ENCODE results near the gene TCEANC. TPM values are rescaled to one million over a fixed set of nuclear protein-coding genes. Genes with fewer than 3 reads are reported as not detected.

Gene TCEANC
- total RNA-seq, 1 experiment from 2014 or later: 3.1 TPM

- Histone ChIP-seq H3K79me1 (ENCODE audit: insufficient read depth, low read depth, low read length, poor library complexity, severe bottlenecking) (no peaks in the 10 kb centered on the region), H3K27ac (ENCODE audit: insufficient read length, low read depth, low read length) (no peak overlapping the region), H4K5ac (ENCODE audit: insufficient read length, low read depth, low read length) (no peak overlapping the region), H3K9ac (ENCODE audit: extremely low read depth, insufficient read length, low read length) (no peak overlapping the region), H2AK5ac (ENCODE audit: insufficient read length, low read length) (no peak overlapping the region), H4K20me1 (ENCODE audit: control insufficient read depth, insufficient read depth, insufficient read length) (no peaks in the 10 kb centered on the region), H2AFZ (ENCODE audit: low read length) (no peak overlapping the region), H3K4me2 (ENCODE audit: insufficient read depth, insufficient read length, low read length) (no peak overlapping the region), H3K18ac (ENCODE audit: insufficient read length, low read depth, low read length) (no peak overlapping the region), H3K27me3 (ENCODE audit: insufficient read depth, low read length) (no peaks in the 10 kb centered on the region), H2BK20ac (ENCODE audit: low read depth, low read length, poor library complexity, severe bottlenecking) (no peak overlapping the region), H3K23ac (ENCODE audit: insufficient read length, low read depth, low read length) (no peak overlapping the region), H3K9me3 (ENCODE audit: control insufficient read depth, low read depth, low read length) (no peaks in the 10 kb centered on the region), H4K8ac (replicated peaks; ENCODE audit: insufficient read length, low read depth, low read length) (no peak overlapping the region), H3T11ph (ENCODE audit: low read length) (no peak overlapping the region), H4K91ac (ENCODE audit: insufficient read length, low read depth, low read length) (no peak overlapping the region), H3K14ac (ENCODE audit: insufficient read depth, low read length) (no peak overlapping the region), H3K4ac (ENCODE audit: low read depth, low read length) (no peak overlapping the region), H3K56ac (ENCODE audit: insufficient read length, low read depth, low read length) (no peak overlapping the region), H3K23me2 (ENCODE audit: insufficient read length, low read depth, low read length, poor library complexity, severe bottlenecking) (no peaks in the 10 kb centered on the region), H2BK120ac (ENCODE audit: low read depth, low read length, poor library complexity, severe bottlenecking) (no peak overlapping the region), H3K4me1 (ENCODE audit: insufficient read depth, low read length) (no peaks in the 10 kb centered on the region), H2BK15ac (ENCODE audit: low read depth, low read length) (no peak overlapping the region), H3K79me2 (ENCODE audit: insufficient read depth, low read length) (no peaks in the 10 kb centered on the region; the same call in 1 of the 2 replicates), H2BK5ac (ENCODE audit: insufficient read length, low read length) (no peak overlapping the region), H2BK12ac (ENCODE audit: insufficient read length, low read depth, low read length) (no peak overlapping the region)
- H3K4me1 Mint-ChIP-seq: 0 out of 4 replicates have a peak, but pooled peaks cover 0 to 4% of the 10 kb centered on the region in 2 experiments
- H3K27ac Mint-ChIP-seq: no peak overlapping the region
- no peak for DNase-seq
- peaks cover under 1% of the 10 kb centered on the region; the same call in 1 of the 2 replicates for H3K27me3 Mint-ChIP-seq (ENCODE audit: low read depth)
- WGBS (ENCODE audit: extremely low coverage, insufficient read length, low lambda C conversion rate): no CpG with 5 or more reads among the region's 5 CpGs
- H3K9me3 Mint-ChIP-seq: peaks cover 25 to 52% of the 10 kb centered on the region in 2 experiments
- no peak overlapping the region for H3K4me3 Mint-ChIP-seq
- peaks cover 0 to 4% (median 0%) of the 10 kb centered on the region in 3 experiments; a peak in 2 of 7 replicates for H3K36me3 Mint-ChIP-seq (ENCODE audit: insufficient read depth in 1 of 3, low read depth in 3 of 3)
- TF ChIP-seq, protein P1, sequence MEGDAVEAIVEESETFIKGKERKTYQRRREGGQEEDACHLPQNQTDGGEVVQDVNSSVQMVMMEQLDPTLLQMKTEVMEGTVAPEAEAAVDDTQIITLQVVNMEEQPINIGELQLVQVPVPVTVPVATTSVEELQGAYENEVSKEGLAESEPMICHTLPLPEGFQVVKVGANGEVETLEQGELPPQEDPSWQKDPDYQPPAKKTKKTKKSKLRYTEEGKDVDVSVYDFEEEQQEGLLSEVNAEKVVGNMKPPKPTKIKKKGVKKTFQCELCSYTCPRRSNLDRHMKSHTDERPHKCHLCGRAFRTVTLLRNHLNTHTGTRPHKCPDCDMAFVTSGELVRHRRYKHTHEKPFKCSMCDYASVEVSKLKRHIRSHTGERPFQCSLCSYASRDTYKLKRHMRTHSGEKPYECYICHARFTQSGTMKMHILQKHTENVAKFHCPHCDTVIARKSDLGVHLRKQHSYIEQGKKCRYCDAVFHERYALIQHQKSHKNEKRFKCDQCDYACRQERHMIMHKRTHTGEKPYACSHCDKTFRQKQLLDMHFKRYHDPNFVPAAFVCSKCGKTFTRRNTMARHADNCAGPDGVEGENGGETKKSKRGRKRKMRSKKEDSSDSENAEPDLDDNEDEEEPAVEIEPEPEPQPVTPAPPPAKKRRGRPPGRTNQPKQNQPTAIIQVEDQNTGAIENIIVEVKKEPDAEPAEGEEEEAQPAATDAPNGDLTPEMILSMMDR (conservative IDR thresholded peaks at IDR 0.05): no peak
These were observed 17.3 kb downstream of the TCEANC start for GRCh38 chrX:13670197-13670596.

Measured in H9 (cell line).